Colonic mucosa (tissue), 4 donors: Measurements from ENCODE around the gene NOL9. TPM values are rescaled to one million over a fixed set of nuclear protein-coding genes. Genes with fewer than 3 reads are reported as not detected.

Experiments used
- DNase-seq: peaks from one replicate; pipeline ENCODE4 v3.0.0-alpha.2; 2020
- H3K27ac ChIP-seq: fragments of 200-600 bp; one replicate; pipeline ENCODE4 v1.8.0; 2021
- H3K27me3 ChIP-seq: fragments of 200-600 bp; one replicate; pipeline ENCODE4 v1.8.0; 2021
- H3K36me3 ChIP-seq: fragments of 200-600 bp; one replicate; pipeline ENCODE4 v1.8.0; 2021
- H3K4me1 ChIP-seq: fragments of 200-600 bp; one replicate; pipeline ENCODE4 v1.8.0; 2021; ENCODE audit warnings: mild to moderate bottlenecking
- H3K4me3 ChIP-seq: fragments of 200-600 bp; one replicate; pipeline ENCODE4 v1.8.0; 2021
- H3K9ac ChIP-seq, 2 donors: one replicate each; pipeline ENCODE4 v1.7.0; 2013; ENCODE audit warnings: control low read depth in 2 of 2, low read depth in 2 of 2, low read length in 2 of 2
- H3K9me3 ChIP-seq: fragments of 200-600 bp; one replicate; pipeline ENCODE4 v1.8.0; 2021
- intact Hi-C: fragments of 100-400 bp; cut with DNase I; formaldehyde crosslinking; loops from one replicate; pipeline ENCODE4 v1.14.1; 2022
- total RNA-seq, 2 donors: library from RNA; stranded (reverse); fragmentation: NEBNext Ultra II Directional in 1 of 2; extraction: Animal tissue kit (Norgen Biotek cat#: 25700) in 1 of 2; gene quantifications; one replicate each; pipeline ENCODE4 v1.2.1, GENCODE V29; 2021
- TF ChIP-seq, protein P1 (sequence below): fragments of 200-600 bp; IDR thresholded peaks from one replicate; pipeline ENCODE4 v1.8.0; 2022; ENCODE audit warnings: antibody characterized with exemption, mild to moderate bottlenecking
- donor health status: healthy.
- donor health status: DM: no; HTN: no; CAD: no.
- donor health status: DM: no; HTN: no; CAD: no.

NOL9 gene
- total RNA-seq, 2 donors from 2014 or later, result 14.5 to 27.3 TPM

DNA sequence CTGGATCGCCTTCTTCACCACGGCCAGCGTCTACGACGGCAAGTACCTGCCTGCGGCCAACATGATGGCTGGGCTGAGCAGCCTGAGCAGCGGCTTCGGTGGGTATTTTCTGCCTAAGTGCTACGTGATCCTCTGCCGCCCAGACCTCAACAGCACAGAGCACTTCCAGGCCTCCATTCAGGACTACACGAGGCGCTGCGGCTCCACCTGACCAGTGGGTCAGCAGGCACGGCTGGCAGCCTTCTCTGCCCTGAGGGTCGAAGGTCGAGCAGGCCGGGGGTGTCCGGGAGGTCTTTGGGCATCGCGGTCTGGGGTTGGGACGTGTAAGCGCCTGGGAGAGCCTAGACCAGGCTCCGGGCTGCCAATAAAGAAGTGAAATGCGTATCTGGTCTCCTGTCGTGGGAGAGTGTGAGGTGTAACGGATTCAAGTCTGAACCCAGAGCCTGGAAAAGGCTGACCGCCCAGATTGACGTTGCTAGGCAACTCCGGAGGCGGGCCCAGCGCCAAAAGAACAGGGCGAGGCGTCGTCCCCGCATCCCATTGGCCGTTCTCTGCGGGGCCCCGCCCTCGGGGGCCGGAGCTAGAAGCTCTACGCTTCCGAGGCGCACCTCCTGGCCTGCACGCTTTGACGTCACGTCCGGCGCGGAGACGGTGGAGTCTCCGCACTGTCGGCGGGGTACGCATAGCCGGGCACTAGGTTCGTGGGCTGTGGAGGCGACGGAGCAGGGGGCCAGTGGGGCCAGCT is 25.2 kb upstream of the NOL9 start, which contains the start of gene ZBTB48:
TSS of gene ZBTB48 (plus strand) at position 621 of the 745 bp plus-strand sequence. CDS start 616 bp downstream, outside the sequence.
- Histone ChIP-seq H3K9ac (peak within 1 kb of the TSS; percentile 88 to 97), H3K27me3 (no peaks in the 10 kb centered on the region), H3K4me1 (peaks cover 16% of the 10 kb centered on the region), H3K36me3 (no peaks in the 10 kb centered on the region), H3K4me3 (peak within 1 kb of the TSS; percentile 91), H3K9me3 (no peaks in the 10 kb centered on the region), H3K27ac (peak within 1 kb of the TSS; percentile 84)
- intact Hi-C loops, result no loop called here
- TF ChIP-seq, protein P1, sequence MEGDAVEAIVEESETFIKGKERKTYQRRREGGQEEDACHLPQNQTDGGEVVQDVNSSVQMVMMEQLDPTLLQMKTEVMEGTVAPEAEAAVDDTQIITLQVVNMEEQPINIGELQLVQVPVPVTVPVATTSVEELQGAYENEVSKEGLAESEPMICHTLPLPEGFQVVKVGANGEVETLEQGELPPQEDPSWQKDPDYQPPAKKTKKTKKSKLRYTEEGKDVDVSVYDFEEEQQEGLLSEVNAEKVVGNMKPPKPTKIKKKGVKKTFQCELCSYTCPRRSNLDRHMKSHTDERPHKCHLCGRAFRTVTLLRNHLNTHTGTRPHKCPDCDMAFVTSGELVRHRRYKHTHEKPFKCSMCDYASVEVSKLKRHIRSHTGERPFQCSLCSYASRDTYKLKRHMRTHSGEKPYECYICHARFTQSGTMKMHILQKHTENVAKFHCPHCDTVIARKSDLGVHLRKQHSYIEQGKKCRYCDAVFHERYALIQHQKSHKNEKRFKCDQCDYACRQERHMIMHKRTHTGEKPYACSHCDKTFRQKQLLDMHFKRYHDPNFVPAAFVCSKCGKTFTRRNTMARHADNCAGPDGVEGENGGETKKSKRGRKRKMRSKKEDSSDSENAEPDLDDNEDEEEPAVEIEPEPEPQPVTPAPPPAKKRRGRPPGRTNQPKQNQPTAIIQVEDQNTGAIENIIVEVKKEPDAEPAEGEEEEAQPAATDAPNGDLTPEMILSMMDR, result no peak
- peak; percentile 100 for DNase-seq

DNA sequence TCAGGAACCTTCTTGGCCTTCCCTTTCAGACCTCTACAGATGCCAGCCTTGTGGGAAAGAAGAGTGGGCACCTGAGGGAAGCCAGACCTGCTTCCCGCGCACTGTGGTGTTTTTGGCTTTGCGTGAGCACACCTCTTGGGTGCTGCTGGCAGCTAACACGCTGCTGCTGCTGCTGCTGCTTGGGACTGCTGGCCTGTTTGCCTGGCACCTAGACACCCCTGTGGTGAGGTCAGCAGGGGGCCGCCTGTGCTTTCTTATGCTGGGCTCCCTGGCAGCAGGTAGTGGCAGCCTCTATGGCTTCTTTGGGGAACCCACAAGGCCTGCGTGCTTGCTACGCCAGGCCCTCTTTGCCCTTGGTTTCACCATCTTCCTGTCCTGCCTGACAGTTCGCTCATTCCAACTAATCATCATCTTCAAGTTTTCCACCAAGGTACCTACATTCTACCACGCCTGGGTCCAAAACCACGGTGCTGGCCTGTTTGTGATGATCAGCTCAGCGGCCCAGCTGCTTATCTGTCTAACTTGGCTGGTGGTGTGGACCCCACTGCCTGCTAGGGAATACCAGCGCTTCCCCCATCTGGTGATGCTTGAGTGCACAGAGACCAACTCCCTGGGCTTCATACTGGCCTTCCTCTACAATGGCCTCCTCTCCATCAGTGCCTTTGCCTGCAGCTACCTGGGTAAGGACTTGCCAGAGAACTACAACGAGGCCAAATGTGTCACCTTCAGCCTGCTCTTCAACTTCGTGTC is 24.5 kb upstream of the NOL9 start:
- H3K27me3 ChIP-seq, result no peaks in the 10 kb centered on the region
- DNase-seq, result no peak
- intact Hi-C loops, result no loop called here
- H3K36me3 ChIP-seq, result no peaks in the 10 kb centered on the region
- H3K4me3 ChIP-seq, result peak overlapping the region; percentile 91
- no peaks in the 10 kb centered on the region for H3K9me3 ChIP-seq
- peak overlapping the region; percentile 68 to 88 for H3K9ac ChIP-seq
- H3K4me1 ChIP-seq, result peaks cover 16% of the 10 kb centered on the region
- H3K27ac ChIP-seq, result no peak overlapping the region
- TF ChIP-seq, protein P1, result no peak

DNA sequence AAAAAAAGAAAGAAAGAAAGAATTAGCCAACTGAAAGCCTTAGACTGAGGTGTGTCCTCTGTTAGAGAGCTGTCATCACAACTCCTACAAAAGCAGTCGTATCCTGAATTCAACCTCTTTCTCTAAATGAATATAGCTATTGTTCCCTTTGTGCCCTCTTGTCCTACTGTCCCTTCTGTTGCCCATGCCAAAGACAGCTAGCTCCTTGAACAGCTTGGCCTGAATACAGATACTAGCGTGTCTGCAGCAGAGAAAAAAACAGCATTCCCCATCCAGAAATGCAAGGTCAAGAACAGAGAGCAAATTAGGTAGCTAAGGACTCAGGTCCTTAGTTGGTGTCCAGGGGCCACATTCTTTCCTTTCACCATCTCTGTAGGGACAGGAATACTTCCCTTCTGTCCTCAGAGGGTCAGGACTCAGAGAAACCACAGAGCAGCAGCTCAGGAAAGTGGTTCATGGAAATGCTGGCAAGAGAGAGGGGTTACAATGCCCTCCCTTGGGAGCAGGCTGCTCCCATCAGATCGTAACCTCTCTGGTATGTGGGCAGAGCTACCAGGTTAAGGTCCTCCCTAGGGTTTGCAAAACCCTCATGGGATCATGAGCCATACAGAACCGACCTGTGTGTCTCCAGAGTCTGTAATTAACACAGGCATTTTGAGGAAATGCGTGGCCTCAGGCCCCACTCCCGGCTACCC is 23.7 kb upstream of the NOL9 start:
- TF ChIP-seq, protein P1, result no peak
- no peak overlapping the region for H3K27ac ChIP-seq
- H3K9ac ChIP-seq, result no peak overlapping the region
- no peaks in the 10 kb centered on the region for H3K27me3 ChIP-seq
- H3K4me1 ChIP-seq, result peaks cover 16% of the 10 kb centered on the region
- intact Hi-C loops, result no loop called here
- H3K4me3 ChIP-seq, result no peak overlapping the region
- H3K9me3 ChIP-seq, result no peaks in the 10 kb centered on the region
- H3K36me3 ChIP-seq, result no peaks in the 10 kb centered on the region
- DNase-seq, result no peak

DNA sequence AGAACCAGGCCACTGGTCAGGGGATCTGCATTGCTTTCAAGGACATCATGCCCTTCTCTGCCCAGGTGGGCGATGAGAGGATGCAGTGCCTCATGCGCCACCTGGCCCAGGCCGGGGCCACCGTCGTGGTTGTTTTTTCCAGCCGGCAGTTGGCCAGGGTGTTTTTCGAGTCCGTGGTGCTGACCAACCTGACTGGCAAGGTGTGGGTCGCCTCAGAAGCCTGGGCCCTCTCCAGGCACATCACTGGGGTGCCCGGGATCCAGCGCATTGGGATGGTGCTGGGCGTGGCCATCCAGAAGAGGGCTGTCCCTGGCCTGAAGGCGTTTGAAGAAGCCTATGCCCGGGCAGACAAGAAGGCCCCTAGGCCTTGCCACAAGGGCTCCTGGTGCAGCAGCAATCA is 20.5 kb upstream of the NOL9 start:
- H3K9ac ChIP-seq, result no peak overlapping the region
- H3K36me3 ChIP-seq, result no peaks in the 10 kb centered on the region
- H3K27ac ChIP-seq, result no peak overlapping the region
- intact Hi-C loops, result no loop called here
- no peaks in the 10 kb centered on the region for H3K27me3 ChIP-seq
- TF ChIP-seq, protein P1, result no peak
- H3K4me3 ChIP-seq, result no peak overlapping the region
- DNase-seq, result no peak
- peaks cover 3% of the 10 kb centered on the region for H3K4me1 ChIP-seq
- no peaks in the 10 kb centered on the region for H3K9me3 ChIP-seq

DNA sequence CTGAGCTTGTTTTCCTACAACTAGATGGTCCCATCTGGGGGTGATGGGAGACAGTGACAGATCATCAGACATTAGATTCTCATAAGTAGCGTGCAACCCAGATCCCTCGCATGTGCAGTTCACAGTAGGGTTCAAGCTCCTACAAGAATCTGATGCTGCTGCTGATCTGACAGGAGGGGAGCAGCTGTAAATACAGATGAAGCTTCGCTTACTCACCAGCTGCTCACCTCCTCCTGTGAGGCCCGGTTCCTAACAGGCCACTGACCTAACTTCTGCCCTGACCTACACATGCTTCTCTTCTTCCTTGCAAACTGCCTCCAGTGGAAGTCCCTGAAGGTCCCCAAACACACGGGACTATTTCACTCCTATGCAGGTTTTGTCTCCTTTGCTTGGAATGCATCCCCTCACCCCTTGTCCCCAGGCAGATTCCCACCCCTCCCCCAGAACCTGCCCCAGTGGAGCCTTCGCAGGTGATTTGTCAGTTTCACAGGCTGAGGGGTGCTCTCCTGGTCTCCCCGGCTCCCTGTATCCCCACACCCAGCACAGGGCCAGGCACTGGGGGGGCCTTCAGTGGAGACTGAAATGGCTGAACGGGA is 19.8 kb upstream of the NOL9 start:
- no peak for DNase-seq
- TF ChIP-seq, protein P1, result no peak
- H3K4me1 ChIP-seq, result no peaks in the 10 kb centered on the region
- H3K9me3 ChIP-seq, result no peaks in the 10 kb centered on the region
- no peaks in the 10 kb centered on the region for H3K36me3 ChIP-seq
- no peak overlapping the region for H3K9ac ChIP-seq
- H3K4me3 ChIP-seq, result no peak overlapping the region
- intact Hi-C loops, result no loop called here
- no peak overlapping the region for H3K27ac ChIP-seq
- no peaks in the 10 kb centered on the region for H3K27me3 ChIP-seq
